Heart right ventricle (tissue), 16 donors: Measurements from ENCODE around the gene HLF. TPM values are rescaled to one million over a fixed set of nuclear protein-coding genes. Genes with fewer than 3 reads are reported as not detected.

Source experiments
- ATAC-seq, 8 donors: fragments of 200-7000 bp; cut with Tn5 transposase; one replicate each; pipeline ENCODE4 v1.9.1; 2020; ENCODE audit warnings: mild to moderate bottlenecking in 8 of 8, moderate library complexity in 8 of 8, moderate number of reproducible peaks in 1 of 8
- DNase-seq, 2 donors: peaks; one replicate each; pipeline ENCODE4 v3.0.0-alpha.2; 2020
- H3K27ac ChIP-seq, 10 donors: fragments of 200-600 bp; sonication (generic) in 2 of 10; one replicate each; pipeline versions ENCODE4 v1.5.0 to v1.8.0; 2020 to 2022; ENCODE audit warnings: mild to moderate bottlenecking in 3 of 10
- H3K27me3 ChIP-seq, 7 donors: fragments of 200-600 bp; one replicate each; pipeline ENCODE4 v1.8.0; 2021 to 2022; ENCODE audit warnings: mild to moderate bottlenecking in 2 of 7
- H3K36me3 ChIP-seq, 9 donors: fragments of 200-600 bp; sonication (generic) in 1 of 9; one replicate each; pipeline versions ENCODE4 v1.5.0 to v1.8.0; 2020 to 2022; ENCODE audit warnings: mild to moderate bottlenecking in 2 of 9
- H3K4me1 ChIP-seq, 9 donors: fragments of 200-600 bp; sonication (generic) in 1 of 9; one replicate each; pipeline versions ENCODE4 v1.5.0 to v1.8.0; 2020 to 2022; ENCODE audit warnings: mild to moderate bottlenecking in 4 of 9
- H3K4me3 ChIP-seq, 10 donors: fragments of 200-600 bp; sonication (generic) in 2 of 10; one replicate each; pipeline versions ENCODE4 v1.5.0 to v1.8.0; 2020 to 2022; ENCODE audit warnings: mild to moderate bottlenecking in 7 of 10, moderate library complexity in 2 of 10
- H3K9me3 ChIP-seq, 11 donors: fragments of 200-600 bp in 10 of 11; sonication (generic) in 2 of 11; one replicate each; pipeline versions ENCODE4 v1.5.0 to v1.8.0; 2013 to 2022; ENCODE audit warnings: mild to moderate bottlenecking in 2 of 11, control low read depth in 1 of 11, moderate library complexity in 1 of 11
- CTCF ChIP-seq, 9 donors: fragments of 200-600 bp; sonication (generic) in 2 of 9; IDR thresholded peaks; one replicate each; pipeline versions ENCODE4 v1.5.0 to v1.8.0; 2021 to 2022; ENCODE audit warnings: antibody characterized with exemption in 9 of 9, mild to moderate bottlenecking in 5 of 9, moderate library complexity in 1 of 9
- WGBS, 2 donors: extraction: QIAGEN DNeasy Blood & Tissue Kit; methylation state at CpG; one replicate each; pipeline ENCODE4 v1.1.7; 2013; ENCODE audit warnings: inconsistent platforms in 1 of 2; 5-methylcytosine and 5-hydroxymethylcytosine counted together
- intact Hi-C, 10 donors: fragments of 100-400 bp; cut with DNase I; formaldehyde crosslinking; loops; one replicate each; pipeline versions ENCODE4 v1.11.1 to v1.14.2; 2022
- polyA plus RNA-seq, 2 donors: library from polyadenylated mRNA; stranded (reverse); fragments of 200-250 nt; gene quantifications; one replicate each; pipeline ENCODE4 v1.2.3, GENCODE V29; 2013
- total RNA-seq, 10 donors: library from RNA; stranded (reverse); fragmentation: NEBNext Ultra II Directional in 3 of 10; extraction: Animal tissue kit (Norgen Biotek cat#: 25700) in 3 of 10; gene quantifications; one replicate each; pipeline versions ENCODE4 v1.2.1 to v1.2.4, GENCODE V29; 2021 to 2023
- donor health status: Arrhythmogenic right ventricular cardiomyopathy.
- donor health status: ischemic (EF 13 %, LVEDD 7.1; RV severe dilation, severe dysfunction).
- donor health status: healthy with polysubstance abuse.
- donor health status: DM: no; HTN: yes; CAD: no.
- donor health status: DM: no; HTN: no; CAD: no.
- donor health status: ischemic (EF 25% LVEDD 6.9; RV normal size, moderate dysfunction).
- donor health status: ischemic (EF 25% LVEDD 5.7; RV mildly dilated, moderate dysfunction).
- donor health status: healthy.
- donor health status: DM: yes; HTN: yes; CAD: no.
- donor health status: Ischemic cardiomyopathy.
- donor health status: ischemic (EF 35%, LVEDD 5.7; RV mildly dilated, moderate dysfunction).
- donor health status: nonischemic (EF 11% LVEDD 7.7; RV severe dilation, severe dysfunction).
- donor health status: DM: yes; HTN: yes; CAD: no.
- donor health status: PGD.
- donor health status: ischemic (EF 29% LVEDD 5.4; RV normal size, mild dysfunction).
- donor health status: nonischemic (EF 23%, LVEDD 6.1; RV moderate dilation, normal function).

The HLF gene
- total and polyA plus RNA-seq, 12 donors, result 4.1 to 42.5 (median 30.1) TPM

GRCh38 chr17:55354010-55354409 is 89.2 kb downstream of the HLF start:
- Histone ChIP-seq H3K36me3 (no peaks in the 10 kb centered on the region), H3K9me3 (peaks cover 0 to 4% (median 0%) of the 10 kb centered on the region in 11 donors), H3K27me3 (no peaks in the 10 kb centered on the region), H3K4me3 (no peak overlapping the region), H3K4me1 (peaks cover 0 to 2% (median 0%) of the 10 kb centered on the region in 9 donors), H3K27ac (no peak overlapping the region)
- no peak for TF ChIP-seq CTCF (IDR thresholded peaks at IDR 0.05)
- ATAC-seq (no peak), DNase-seq (no peak)
- intact Hi-C loops, result loop anchor here in 5 of 10 donors (2.0 to 10.0 kb wide), 3 partner anchors 119 to 363 kb away; partner anchors contain the start of gene SMIM36 (in 3 of the 5)
- 31 to 44% methylated on average over 1 of the region's 1 CpG for WGBS, 2 donors

GRCh38 chr17:55354941-55355340 is 90.2 kb downstream of the HLF start:
- intact Hi-C loops, result loop anchor here in 9 of 10 donors (2.0 to 10.0 kb wide), 4 partner anchors 120 to 364 kb away; partner anchors contain the start of gene SMIM36 (in 9 of the 9)
- Histone ChIP-seq H3K27ac (no peak overlapping the region), H3K4me3 (no peak overlapping the region), H3K9me3 (peaks cover 0 to 4% (median 0%) of the 10 kb centered on the region in 11 donors), H3K4me1 (no peaks in the 10 kb centered on the region), H3K36me3 (no peaks in the 10 kb centered on the region), H3K27me3 (no peaks in the 10 kb centered on the region)
- no peak for TF ChIP-seq CTCF (IDR thresholded peaks at IDR 0.05)
- ATAC-seq, result no peak
- no peak for DNase-seq
- WGBS, 2 donors, result 93 to 95% methylated on average over 2 of the region's 2 CpGs

GRCh38 chr17:55356434-55357328 is 91.9 kb downstream of the HLF start:
- WGBS, 2 donors, result 32 to 34% methylated on average over 3 of the region's 3 CpGs
- ATAC-seq (peak in 7 of 8 donors; percentile 64 to 83 (median 74)), DNase-seq (peak; percentile 23 to 68)
- H3K27me3 ChIP-seq, result no peaks in the 10 kb centered on the region
- intact Hi-C loops, result loop anchor here (2.0 to 10.0 kb wide), 4 partner anchors 122 to 158 kb away; partner anchors contain the start of gene SMIM36 (in 9 of the 10)
- H3K27ac ChIP-seq, result no peak overlapping the region
- TF ChIP-seq CTCF (IDR thresholded peaks at IDR 0.05), result peak; percentile 41 to 86 (median 79)
- no peaks in the 10 kb centered on the region for H3K4me1 ChIP-seq
- H3K36me3 ChIP-seq, result no peaks in the 10 kb centered on the region
- H3K9me3 ChIP-seq, result peaks cover 0 to 19% (median 6%) of the 10 kb centered on the region in 11 donors
- H3K4me3 ChIP-seq, result no peak overlapping the region

- Histone ChIP-seq H3K27ac (no peak overlapping the region), H3K4me1 (no peaks in the 10 kb centered on the region), H3K27me3 (no peaks in the 10 kb centered on the region), H3K36me3 (no peaks in the 10 kb centered on the region), H3K4me3 (no peak overlapping the region), H3K9me3 (peaks cover 0 to 20% (median 6%) of the 10 kb centered on the region in 11 donors)
- TF ChIP-seq CTCF (IDR thresholded peaks at IDR 0.05), result no peak
- intact Hi-C loops, result no loop called here
- ATAC-seq, result no peak
- no peak for DNase-seq
These were observed 96.2 kb downstream of the HLF start for GRCh38 chr17:55360971-55361370.
